SH-SY5Y (cell line): Measurements from ENCODE around the gene LYL1.

Experiments used
- GATA2 ChIP-seq: IDR thresholded peaks from 2 replicates; pipeline ENCODE4 v1.6.1; 2011; ENCODE audit warnings: mild to moderate bottlenecking, low read depth, low read length
- GATA3 ChIP-seq: IDR thresholded peaks from 2 replicates; pipeline ENCODE4 v1.6.1; 2011; ENCODE audit warnings: low read depth, mild to moderate bottlenecking, low read length, moderate library complexity

GRCh38 chr19:13146763-13147563 lies 44.3 kb upstream of the LYL1 start:
- no peak for TF ChIP-seq GATA2
- TF ChIP-seq GATA3: no peak
